HG03060 (cell line): Measurements from ENCODE around the gene ZNF629.

ENCODE experiments used
- ATAC-seq: cut with Tn5 transposase; IDR thresholded peaks from one replicate; pipeline ENCODE4 v1.9.1; 2021; ENCODE audit warnings: low read depth, moderate number of reproducible peaks; ENCODE audit not compliant: unreplicated experiment

The ZNF629 gene

DNA sequence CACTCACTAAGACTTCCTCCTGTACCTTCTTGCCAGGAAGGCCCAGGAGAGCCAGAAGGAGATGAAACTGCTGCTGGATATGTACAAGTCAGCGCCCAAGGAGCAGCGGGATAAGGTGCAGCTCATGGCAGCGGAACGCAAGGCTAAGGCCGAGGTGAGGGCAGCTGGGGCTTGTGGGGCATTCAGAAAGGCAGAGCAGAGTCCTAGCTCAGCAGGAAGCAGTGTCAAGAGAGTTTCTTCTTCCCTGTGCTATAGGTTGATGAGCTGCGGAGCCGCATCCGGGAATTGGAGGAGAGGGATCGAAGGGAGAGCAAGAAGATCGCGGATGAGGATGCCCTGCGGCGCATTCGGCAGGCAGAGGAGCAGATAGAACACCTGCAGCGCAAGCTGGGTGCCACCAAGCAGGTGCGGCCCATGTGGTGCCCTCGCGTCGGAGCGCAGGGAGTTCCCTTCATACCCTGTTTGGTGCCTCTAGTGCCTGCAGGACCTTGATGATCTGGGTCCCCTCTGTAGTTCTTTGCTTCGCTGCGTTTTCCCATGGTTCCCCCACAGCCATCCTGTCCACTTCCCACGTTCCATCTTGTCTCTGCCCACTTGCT is 18.3 kb downstream of the ZNF629 start:
- no peak for ATAC-seq

DNA sequence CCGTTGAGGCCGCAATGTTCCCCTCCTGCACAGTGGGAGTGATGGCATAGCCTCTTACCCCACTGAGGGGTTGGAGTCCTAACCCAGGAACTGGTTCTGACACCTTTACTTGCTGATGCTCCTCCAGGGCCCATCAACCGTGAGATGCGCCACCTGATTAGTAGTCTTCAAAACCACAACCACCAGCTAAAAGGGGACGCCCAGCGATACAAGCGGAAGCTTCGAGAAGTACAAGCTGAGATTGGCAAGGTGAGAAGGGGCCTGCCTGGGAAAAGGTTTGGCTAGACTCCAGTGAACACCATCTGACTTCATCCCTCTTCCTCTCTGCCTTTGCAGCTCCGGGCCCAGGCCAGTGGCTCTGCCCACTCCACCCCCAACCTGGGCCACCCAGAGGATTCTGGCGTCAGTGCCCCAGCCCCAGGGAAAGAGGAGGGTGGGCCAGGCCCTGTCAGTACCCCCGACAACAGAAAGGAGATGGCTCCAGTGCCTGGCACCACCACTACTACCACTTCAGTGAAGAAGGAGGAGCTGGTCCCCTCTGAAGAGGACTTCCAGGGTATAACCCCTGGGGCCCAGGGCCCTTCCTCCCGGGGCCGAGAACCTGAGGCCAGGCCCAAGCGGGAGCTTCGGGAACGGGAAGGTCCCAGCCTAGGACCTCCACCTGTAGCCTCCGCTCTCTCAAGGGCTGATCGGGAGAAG is 19.1 kb downstream of the ZNF629 start:
- no peak for ATAC-seq

DNA sequence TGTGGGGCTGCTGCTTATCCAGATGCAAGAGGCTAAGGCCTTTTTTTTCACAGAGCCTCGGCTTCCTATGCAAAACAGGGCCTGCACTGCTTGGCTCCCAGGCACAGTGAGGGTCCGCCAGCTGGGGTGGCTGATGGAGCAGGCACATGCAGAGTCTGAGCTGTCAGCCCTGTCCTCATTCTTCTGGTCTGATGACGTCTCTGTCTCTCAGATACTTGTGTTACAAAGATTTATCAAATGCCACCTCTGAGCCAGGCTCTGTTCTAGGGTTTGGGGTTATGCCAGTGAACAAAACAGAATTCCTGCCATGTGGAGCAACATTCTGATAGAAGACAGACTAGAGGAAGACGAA is 20.1 kb downstream of the ZNF629 start:
- no peak for ATAC-seq

DNA sequence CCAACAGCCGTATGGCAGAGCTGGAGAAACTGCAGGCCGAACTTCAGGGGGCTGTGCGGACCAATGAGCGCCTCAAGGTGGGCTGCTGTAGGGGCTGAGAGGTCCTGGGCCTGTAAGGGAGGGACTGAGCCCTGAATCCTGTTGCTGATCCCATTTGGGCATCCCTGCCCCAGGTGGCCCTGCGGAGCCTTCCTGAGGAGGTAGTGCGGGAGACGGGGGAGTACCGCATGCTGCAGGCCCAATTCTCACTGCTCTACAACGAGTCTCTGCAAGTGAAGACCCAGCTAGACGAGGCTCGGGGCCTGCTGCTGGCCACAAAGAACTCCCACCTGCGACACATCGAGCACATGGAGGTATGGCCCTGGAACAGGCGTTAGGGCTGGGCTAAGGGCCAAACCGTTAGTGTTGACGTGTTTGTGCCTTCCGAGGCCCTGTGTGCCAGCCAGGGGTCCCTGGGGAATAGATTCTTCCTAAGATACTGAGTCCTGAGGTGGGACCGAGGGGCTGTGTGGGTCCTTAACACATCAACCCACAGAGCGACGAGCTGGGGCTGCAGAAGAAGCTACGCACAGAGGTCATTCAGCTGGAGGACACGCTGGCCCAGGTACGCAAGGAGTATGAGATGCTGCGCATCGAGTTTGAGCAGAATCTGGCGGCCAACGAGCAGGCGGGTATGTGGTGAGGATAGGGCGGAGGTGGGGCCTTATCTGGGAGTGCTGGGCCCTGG is 20.6 kb downstream of the ZNF629 start:
- no peak for ATAC-seq

GRCh38 chr16:30764816-30765465 is 22.1 kb downstream of the ZNF629 start:
- ATAC-seq = no peak

DNA sequence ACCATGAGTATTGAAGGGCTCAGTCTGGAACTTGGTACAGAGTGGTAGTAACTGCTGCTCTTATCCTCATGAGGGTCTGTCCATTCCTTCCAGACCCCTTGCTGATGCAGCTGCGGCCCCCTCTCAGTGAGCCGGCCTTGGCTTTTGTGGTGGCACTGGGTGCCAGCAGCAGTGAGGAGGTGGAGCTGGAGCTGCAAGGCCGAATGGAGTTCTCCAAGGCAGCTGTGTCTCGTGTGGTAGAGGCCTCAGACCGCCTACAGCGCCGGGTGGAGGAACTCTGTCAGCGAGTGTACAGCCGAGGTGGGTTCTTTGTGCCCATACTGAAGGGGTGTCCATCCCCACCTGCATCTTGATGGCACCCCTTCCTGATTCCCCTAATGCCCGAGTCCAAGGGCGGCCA is 22.9 kb downstream of the ZNF629 start:
- ATAC-seq = no peak

DNA sequence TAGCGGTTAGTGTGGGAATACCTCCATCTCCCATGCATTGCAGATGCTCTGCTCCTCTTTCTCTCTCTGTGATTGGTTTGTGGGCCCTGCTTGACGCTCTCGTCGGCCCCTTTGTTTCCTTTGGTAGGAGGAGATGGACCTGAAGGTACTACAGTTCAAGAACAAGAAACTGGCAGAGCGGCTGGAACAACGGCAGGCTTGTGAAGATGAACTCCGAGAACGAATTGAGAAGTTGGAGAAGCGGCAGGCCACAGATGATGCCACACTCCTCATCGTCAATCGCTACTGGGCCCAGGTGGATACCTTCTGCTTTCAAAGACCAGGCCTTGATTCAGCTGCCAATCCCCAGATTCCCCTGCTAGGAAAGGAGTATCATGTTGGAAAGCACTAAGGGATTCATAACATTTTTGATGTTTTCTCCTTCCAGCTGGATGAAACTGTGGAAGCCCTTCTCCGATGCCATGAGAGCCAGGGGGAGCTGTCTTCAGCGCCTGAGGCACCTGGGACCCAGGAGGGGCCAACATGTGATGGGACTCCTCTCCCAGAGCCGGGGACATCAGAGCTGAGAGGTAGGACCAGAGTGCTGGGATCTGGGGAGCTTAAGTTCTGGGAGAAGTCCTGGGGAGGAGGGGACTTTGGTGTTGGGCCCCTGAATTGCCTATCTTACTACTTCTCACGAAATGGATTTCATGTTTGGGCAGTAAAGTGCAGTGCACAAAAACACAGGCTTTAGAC is 23.8 kb downstream of the ZNF629 start:
- ATAC-seq = no peak

DNA sequence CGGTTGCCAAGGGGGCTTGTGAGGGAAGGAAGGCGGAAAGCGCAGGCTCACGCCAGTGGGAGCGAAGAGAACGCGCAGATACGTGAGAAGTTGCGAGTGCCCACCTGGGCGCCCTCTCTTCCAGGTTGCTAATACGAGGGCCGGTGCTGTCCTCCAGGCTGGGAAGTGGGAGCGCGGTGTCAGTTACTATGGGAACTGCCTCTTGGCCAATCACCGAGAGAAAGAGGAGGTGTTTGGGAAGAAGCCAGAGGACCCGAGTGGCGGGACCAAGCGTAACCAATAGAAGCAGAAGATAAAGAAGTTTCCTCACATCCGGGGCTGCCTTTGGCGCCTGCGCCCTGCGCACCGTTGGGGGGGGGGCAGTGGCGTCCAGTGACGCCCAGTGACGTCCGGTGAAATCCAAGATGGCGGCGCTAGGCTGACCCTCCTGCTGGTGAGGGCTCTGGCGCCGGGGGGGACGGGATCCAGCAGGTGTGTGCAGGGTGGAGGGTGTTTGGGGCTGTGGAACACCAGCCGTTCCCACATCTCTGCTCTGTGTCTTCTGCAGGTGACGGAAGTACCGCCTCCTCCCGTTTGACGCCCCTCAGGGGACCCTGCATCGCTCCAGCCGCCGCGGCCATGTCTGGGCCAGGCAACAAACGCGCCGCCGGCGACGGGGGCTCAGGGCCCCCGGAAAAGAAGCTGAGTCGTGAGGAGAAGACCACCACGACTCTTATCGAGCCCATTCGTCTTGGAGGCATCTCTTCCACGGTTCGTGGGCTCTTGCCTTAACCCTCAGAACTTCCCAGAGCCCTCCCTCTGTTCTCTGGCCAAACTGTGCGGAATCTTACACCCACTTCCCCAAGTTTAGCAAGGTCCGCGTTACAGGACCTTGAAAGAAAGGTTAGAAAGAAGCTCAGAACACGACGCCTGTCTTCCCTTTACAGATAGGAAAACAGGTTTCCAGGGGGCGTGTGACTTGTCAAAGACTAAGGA is 24.8 kb downstream of the ZNF629 start, which contains the start of the genes CFAP119 and RNF40:
CFAP119 (minus strand) TSS at position 135 of the 975 bp plus-strand sequence. CDS start 314 bp downstream, outside the sequence.
RNF40 (plus strand) TSS at position 395 of the 975 bp plus-strand sequence; CDS start at position 619, 224 bp downstream.
- ATAC-seq = peak; percentile 95

DNA sequence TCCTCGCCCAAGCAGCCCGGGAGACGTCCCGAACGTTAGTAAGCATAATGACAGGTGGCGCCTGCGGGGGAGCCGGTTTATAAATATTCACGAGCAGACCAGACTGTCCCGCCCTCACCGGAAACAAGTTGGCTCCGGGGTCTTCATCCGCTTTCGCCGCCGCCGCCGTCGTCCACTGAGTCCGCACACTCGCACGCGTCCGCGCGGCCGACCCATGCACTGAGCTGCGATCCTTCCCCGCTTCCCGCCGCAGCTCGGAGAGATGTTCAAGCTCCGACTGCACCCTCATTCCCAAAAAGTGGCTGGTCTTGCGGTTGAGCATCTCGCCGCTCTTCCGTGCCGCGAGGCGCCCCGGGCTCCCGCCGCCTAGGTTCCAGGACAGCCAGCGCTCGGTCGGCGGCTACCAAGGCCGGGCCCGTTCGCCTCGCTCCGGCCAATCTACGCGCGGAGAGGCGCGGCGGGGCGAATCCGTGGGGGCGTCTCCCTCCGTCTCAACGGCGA is 25.5 kb downstream of the ZNF629 start:
- no peak for ATAC-seq

GRCh38 chr16:30760577-30761426 is 26.2 kb downstream of the ZNF629 start:
- no peak for ATAC-seq

- no peak for ATAC-seq
Measured at GRCh38 chr16:30760001-30760559, 26.9 kb downstream of the ZNF629 start.

GRCh38 chr16:30758988-30759491 is 28.0 kb downstream of the ZNF629 start:
- ATAC-seq = no peak

GRCh38 chr16:30757316-30757715 is 29.7 kb downstream of the ZNF629 start:
- no peak for ATAC-seq

DNA sequence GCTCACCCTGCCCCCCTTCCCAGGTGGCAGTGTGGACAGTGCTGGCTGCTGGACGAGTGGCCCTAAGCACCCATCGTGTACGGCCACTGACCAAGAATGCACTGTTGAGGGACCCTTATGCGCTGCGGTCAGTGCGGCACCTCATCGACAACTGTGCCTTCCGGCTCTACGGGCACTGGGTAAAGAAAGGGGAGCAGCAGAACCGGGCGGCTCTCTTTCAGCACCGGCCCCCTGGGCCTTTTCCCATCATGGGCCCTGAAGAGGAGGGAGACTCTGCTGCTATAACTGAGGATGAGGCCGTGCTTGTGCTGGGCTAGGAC is 30.3 kb downstream of the ZNF629 start:
- no peak for ATAC-seq

DNA sequence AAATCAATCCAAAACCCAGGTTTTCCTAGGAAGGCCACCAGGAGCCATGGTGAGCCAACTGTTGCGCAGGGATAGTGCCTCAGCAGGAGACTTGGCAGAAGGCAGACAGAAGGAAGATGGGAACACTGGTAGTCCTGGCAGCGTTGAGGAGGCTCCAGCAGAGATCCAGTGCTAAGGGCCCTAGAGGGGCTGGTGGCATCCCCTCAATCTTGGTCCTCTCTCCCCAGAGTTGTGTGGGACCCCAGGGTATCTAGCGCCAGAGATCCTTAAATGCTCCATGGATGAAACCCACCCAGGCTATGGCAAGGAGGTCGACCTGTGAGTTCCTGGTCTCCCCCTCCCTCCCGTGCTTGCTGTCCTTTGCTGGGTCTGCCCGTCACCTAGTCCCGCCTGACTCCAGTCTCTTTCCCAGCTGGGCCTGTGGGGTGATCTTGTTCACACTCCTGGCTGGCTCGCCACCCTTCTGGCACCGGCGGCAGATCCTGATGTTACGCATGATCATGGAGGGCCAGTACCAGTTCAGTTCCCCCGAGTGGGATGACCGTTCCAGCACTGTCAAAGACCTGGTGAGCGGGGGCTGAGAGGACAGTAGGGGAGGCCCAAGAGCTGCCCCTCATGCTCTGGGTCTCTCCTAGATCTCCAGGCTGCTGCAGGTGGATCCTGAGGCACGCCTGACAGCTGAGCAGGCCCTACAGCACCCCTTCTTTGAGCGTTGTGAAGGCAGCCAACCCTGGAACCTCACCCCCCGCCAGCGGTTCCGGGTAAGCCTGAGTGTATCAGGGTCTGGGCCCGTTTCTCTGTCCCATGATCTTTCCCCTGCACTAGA is 30.8 kb downstream of the ZNF629 start:
- ATAC-seq = no peak

GRCh38 chr16:30753596-30753995 is 33.4 kb downstream of the ZNF629 start:
- no peak for ATAC-seq

- no peak for ATAC-seq
Measured at GRCh38 chr16:30750876-30751465, 36.0 kb downstream of the ZNF629 start.
